Measurements from ENCODE around the gene RPS6KA2.

RPS6KA2 gene

GRCh38 chr6:166627033-166627874, at the start of gene RPS6KA2:
TSS of gene RPS6KA2 (minus strand) at chr6:166627251. CDS start at chr6:166627019, 232 bp downstream.
- peak; percentile 99 to 100 for DNase-seq

GRCh38 chr6:166676270-166676860, 49.3 kb upstream of the RPS6KA2 start:
- no peak for DNase-seq

GRCh38 chr6:166675736-166676135, 48.7 kb upstream of the RPS6KA2 start:
- DNase-seq, result no peak

GRCh38 chr6:166673309-166673708, 46.3 kb upstream of the RPS6KA2 start:
- DNase-seq, result no peak

GRCh38 chr6:166672624-166673206, 45.7 kb upstream of the RPS6KA2 start:
- DNase-seq, result no peak

GRCh38 chr6:166672146-166672545, 45.1 kb upstream of the RPS6KA2 start:
- no peak for DNase-seq

GRCh38 chr6:166671434-166672081, 44.5 kb upstream of the RPS6KA2 start:
- DNase-seq, result no peak

- DNase-seq, result no peak
Measured at GRCh38 chr6:166670894-166671293, 43.8 kb upstream of the RPS6KA2 start.

- no peak for DNase-seq
Measured at GRCh38 chr6:166670013-166670412, 43.0 kb upstream of the RPS6KA2 start.

GRCh38 chr6:166667796-166668610, 41.0 kb upstream of the RPS6KA2 start:
- DNase-seq, result no peak

- DNase-seq, result no peak
Measured at GRCh38 chr6:166664135-166664534, 37.1 kb upstream of the RPS6KA2 start.

- no peak for DNase-seq
Measured at GRCh38 chr6:166663568-166663967, 36.5 kb upstream of the RPS6KA2 start.

- no peak for DNase-seq
Measured at GRCh38 chr6:166662690-166663089, 35.6 kb upstream of the RPS6KA2 start.

- no peak for DNase-seq
Measured at GRCh38 chr6:166661327-166662085, 34.5 kb upstream of the RPS6KA2 start.

GRCh38 chr6:166660157-166660688, 33.2 kb upstream of the RPS6KA2 start:
- DNase-seq, result no peak

GRCh38 chr6:166659581-166659980, 32.5 kb upstream of the RPS6KA2 start:
- no peak for DNase-seq

GRCh38 chr6:166658792-166659150, 31.7 kb upstream of the RPS6KA2 start:
- no peak for DNase-seq

- DNase-seq, result no peak
Measured at GRCh38 chr6:166658115-166658791, 31.2 kb upstream of the RPS6KA2 start.

- DNase-seq, result no peak
Measured at GRCh38 chr6:166657531-166657930, 30.5 kb upstream of the RPS6KA2 start.

GRCh38 chr6:166656230-166657151, 29.4 kb upstream of the RPS6KA2 start:
- no peak for DNase-seq

Measured in stimulated activated CD4-positive, alpha-beta T cell treated with anti-CD3 and anti-CD28 coated beads, Interleukin-2, amount 100 ng/mL, for 24 hours (primary cell).